Osteocyte (in vitro differentiated cells): Measurements from ENCODE around the gene FCN3. TPM values are rescaled to one million over a fixed set of nuclear protein-coding genes. Genes with fewer than 3 reads are reported as not detected.
"Not testable (repeated sequence)": the region's sequence is repeated elsewhere in the genome, so short reads cannot be mapped to it uniquely, and the experiment has no call there.

ENCODE experiments used
- DNase-seq: peaks from one replicate; pipeline ENCODE4 v3.0.0; 2021; ENCODE audit warnings: mixed read lengths; ENCODE audit not compliant: unreplicated experiment; ENCODE audit errors: extremely low spot score
- H3K27ac Mint-ChIP-seq: one replicate; pipeline ENCODE4 v1.8.0; 2021; ENCODE audit warnings: mild to moderate bottlenecking, mixed read lengths; ENCODE audit not compliant: unreplicated experiment
- H3K27me3 Mint-ChIP-seq: one replicate; pipeline ENCODE4 v1.8.0; 2021; ENCODE audit warnings: mixed read lengths; ENCODE audit not compliant: unreplicated experiment
- H3K36me3 Mint-ChIP-seq: one replicate; pipeline ENCODE4 v1.8.0; 2021; ENCODE audit warnings: mixed read lengths; ENCODE audit not compliant: unreplicated experiment
- H3K4me1 Mint-ChIP-seq: one replicate; pipeline ENCODE4 v1.8.0; 2021; ENCODE audit warnings: mixed read lengths; ENCODE audit not compliant: unreplicated experiment
- H3K4me3 Mint-ChIP-seq: one replicate; pipeline ENCODE4 v1.8.0; 2021; ENCODE audit warnings: mild to moderate bottlenecking, moderate library complexity, mixed read lengths; ENCODE audit not compliant: unreplicated experiment
- H3K9me3 Mint-ChIP-seq: one replicate; pipeline ENCODE4 v1.8.0; 2021; ENCODE audit warnings: mixed read lengths; ENCODE audit not compliant: unreplicated experiment
- CTCF ChIP-seq: fragments of 200-600 bp; sonication (generic); IDR thresholded peaks from 2 replicates; pipeline ENCODE4 v1.5.0; 2021; ENCODE audit warnings: antibody characterized with exemption, mild to moderate bottlenecking, moderate library complexity
- total RNA-seq: library from RNA; stranded (reverse); gene quantifications from 2 replicates; pipeline ENCODE4 v1.2.1, GENCODE V29; 2021

FCN3 gene
- total RNA-seq, 1 donor from 2014 or later = not detected

- peaks cover 50% of the 10 kb centered on the region for H3K4me1 Mint-ChIP-seq
- peak overlapping the region; percentile 88 for H3K27ac Mint-ChIP-seq
- H3K27me3 Mint-ChIP-seq, H3K4me3 Mint-ChIP-seq, H3K9me3 Mint-ChIP-seq, DNase-seq: not testable (repeated sequence)
- H3K36me3 Mint-ChIP-seq = peaks cover 23% of the 10 kb centered on the region
- peak; percentile 10 for TF ChIP-seq CTCF
Measured at GRCh38 chr1:27405598-27406361, 31.2 kb upstream of the FCN3 start.

DNA sequence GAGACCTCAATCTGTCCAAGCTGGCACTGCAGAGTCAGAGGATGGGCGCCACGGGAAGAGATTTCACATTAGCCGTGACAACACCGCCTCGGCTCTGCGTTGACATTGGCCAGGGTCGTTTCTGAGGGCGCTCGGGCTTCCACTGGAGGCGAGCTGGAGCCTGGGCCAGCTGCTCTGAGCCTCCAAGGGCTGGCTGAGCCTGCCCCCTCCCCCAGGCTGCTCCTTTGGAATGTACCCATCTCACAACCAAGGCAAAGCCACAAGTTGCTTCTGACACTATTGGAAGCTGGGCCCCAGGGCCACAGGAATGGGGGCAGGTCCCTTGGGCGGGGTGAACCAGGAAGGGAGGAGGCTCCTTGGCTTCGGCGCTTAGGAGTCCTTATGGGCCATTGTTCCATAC is 30.4 kb upstream of the FCN3 start:
- H3K27ac Mint-ChIP-seq = peak overlapping the region; percentile 88
- H3K4me3 Mint-ChIP-seq = no peak overlapping the region
- H3K27me3 Mint-ChIP-seq = no peaks in the 10 kb centered on the region
- TF ChIP-seq CTCF = no peak
- peaks cover 50% of the 10 kb centered on the region for H3K4me1 Mint-ChIP-seq
- H3K9me3 Mint-ChIP-seq = no peaks in the 10 kb centered on the region
- H3K36me3 Mint-ChIP-seq = peaks cover 18% of the 10 kb centered on the region
- DNase-seq = no peak

DNA sequence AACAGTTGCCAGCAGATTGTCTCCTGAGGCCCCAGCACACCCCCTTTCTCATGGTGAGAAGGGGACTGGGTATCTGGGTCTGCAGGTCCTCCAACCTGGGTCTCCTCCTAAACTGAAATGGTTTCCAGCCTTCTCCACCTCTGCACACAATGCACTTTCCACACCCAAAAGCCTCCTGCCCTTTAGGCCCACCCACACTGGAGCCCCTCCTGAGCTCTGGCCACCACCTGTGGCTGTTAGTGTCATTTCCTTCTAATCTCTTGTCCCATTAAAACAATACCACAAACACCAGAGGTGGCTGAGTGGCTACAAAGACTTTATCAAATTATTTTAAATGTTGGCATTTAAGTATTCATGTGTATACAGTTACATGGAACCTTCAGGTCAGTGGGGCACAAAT is 29.3 kb upstream of the FCN3 start:
- Mint-ChIP-seq H3K4me3 (no peak overlapping the region), H3K27ac (peak overlapping the region; percentile 88), H3K4me1 (peaks cover 55% of the 10 kb centered on the region), H3K36me3 (peaks cover 18% of the 10 kb centered on the region), H3K9me3 (no peaks in the 10 kb centered on the region), H3K27me3 (no peaks in the 10 kb centered on the region)
- TF ChIP-seq CTCF = no peak
- DNase-seq = no peak

DNA sequence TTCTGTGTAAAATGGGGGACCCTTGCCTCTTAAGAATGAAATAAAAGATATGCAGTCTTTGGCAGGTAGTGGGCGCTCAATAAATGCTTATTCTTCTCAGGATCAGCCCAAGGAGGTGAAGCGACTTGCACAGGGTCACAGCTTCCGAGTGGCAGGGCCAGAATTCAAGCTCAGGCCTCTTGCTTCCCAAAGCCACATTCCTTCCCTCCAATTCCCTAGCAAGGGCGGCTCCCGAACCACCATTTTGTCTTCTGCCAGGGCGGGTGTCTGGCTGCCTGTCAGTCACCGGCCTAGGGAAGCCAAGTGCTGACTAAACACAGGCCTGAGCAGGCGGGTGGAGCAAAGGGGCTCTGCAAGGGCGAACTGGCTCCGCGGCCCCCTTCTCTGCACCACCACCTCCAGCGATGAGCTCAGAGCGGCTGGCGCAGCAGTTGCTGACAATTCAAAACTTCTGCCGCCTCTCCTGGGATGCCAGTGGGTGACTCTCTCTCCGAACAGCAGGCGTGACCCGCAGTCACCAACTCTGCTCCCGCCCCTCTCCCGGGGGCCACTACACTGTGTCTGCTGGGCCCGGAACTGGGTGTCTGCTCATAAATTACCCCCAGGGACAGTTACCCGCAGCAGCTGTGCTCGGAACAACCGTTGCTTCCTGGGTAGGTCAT is 28.6 kb upstream of the FCN3 start:
- H3K4me3 Mint-ChIP-seq = no peak overlapping the region
- H3K9me3 Mint-ChIP-seq = no peaks in the 10 kb centered on the region
- H3K27ac Mint-ChIP-seq = peak overlapping the region; percentile 88
- peak; percentile 85 for DNase-seq
- TF ChIP-seq CTCF = peak; percentile 41
- peaks cover 12% of the 10 kb centered on the region for H3K36me3 Mint-ChIP-seq
- no peaks in the 10 kb centered on the region for H3K27me3 Mint-ChIP-seq
- H3K4me1 Mint-ChIP-seq = peaks cover 59% of the 10 kb centered on the region

- no peak overlapping the region for H3K4me3 Mint-ChIP-seq
- H3K27ac Mint-ChIP-seq = no peak overlapping the region
- TF ChIP-seq CTCF = peak; percentile 71
- no peaks in the 10 kb centered on the region for H3K27me3 Mint-ChIP-seq
- H3K9me3 Mint-ChIP-seq = no peaks in the 10 kb centered on the region
- peaks cover 4% of the 10 kb centered on the region for H3K36me3 Mint-ChIP-seq
- peak; percentile 88 for DNase-seq
- H3K4me1 Mint-ChIP-seq = peaks cover 59% of the 10 kb centered on the region
Measured at GRCh38 chr1:27402349-27402754, 27.7 kb upstream of the FCN3 start.
